ENCODE results near the gene CLIC4.

CLIC4 gene

DNA sequence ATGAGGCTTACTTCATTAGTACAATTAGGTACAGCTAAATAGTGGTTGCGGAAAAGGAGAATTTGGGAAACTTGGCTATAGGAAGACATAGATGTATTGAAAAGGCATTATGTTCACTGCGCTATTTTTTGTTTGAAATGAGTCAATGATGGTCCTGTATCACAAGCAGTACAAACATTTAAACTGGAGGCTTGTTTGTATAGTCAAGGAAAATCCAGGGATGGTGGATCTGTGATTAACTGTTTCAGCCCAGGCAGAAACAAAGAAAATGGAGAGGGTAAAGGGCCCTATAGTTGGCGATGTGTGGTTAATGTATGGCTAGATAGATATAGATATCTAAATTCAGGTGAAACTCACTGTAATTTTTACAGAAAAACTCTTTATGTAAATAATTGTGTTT lies 79.9 kb downstream of the CLIC4 start:
- DNase-seq, result no peak

DNA sequence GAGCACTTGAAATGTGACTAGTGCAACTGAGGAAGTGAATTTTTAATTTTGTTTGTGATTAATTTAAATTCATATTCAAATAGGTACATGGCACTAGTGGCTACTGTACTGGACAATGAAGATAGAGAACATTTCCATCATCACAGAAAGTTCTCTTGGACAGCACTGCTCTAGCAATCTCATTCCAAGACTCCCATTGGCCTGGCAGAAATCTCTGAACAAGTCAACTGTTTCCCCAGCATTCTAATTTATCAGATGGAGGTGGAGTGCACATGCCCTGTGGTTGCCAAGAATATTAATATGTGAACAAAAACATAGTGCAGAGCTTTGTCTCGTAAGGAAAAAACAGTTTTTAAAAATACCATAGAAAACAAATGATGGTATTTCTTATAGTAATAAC lies 81.3 kb downstream of the CLIC4 start:
- DNase-seq, result no peak

DNA sequence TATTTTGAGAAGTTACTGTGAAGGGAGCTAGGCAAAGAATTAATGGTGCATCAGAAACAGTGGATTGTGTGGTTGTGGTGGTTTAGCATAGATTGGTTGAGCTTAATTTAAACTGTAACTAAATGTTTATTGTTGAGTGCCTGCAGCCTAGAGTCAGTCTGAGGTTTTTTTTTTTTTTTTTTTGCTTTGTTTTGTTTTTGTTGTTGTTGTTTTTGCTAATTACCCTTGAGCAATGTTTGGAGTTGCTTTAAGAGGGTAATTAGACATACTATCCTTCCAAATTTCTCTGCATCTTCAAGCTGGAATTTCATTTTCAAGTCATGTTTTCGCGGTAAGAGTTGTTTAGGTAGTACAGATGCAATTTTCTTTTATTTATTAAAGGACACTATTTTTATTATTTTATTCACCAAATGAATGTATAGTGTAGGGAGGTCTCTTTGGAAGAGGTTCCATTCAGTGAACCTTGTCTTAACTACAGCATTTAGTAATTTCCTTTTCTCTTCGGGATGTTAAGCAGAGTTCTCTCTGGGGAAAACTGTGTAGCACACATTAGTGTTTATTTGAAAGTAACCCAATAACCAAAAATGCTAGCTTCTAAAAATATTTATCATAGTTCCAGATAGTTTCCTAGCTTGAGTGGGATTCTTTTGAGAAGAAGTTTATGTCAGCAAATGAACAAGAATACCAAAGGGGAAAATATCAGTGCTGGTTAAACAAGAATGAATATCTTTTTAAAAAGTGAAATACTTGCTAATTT lies 82.3 kb downstream of the CLIC4 start:
- DNase-seq, result no peak

DNA sequence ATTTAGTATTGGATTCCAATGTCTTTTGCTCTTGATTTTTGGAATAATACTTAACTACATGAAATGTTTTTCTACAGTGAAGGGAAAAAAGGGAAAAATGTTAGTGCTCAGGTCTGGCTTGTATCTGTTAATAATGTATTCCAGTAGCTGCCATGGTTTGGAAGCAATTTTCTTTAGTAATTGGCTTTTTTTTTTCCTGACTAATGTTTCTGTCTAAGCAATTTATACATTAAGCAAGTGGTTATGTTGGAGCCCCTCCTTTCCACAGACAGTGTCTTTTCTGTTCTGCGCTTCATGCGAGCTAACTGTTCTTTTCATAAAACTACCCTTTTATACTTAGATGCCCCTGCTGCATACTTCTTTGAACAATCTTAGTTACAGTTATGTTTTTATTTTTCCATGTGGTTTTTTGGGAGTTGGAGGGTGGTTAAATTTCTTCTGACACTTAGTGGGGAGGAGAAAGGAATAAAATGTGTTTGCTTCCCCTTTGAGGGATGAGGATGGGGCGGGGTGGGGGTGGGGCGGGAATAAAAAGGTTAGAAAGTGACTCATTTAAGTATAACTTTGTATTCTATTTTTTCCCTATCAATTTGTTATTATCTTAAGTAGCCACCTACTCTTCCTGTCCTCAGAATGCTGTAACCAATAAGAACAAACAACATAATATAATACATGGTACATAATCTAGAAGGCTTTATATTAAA lies 83.1 kb downstream of the CLIC4 start:
- DNase-seq, result no peak

DNA sequence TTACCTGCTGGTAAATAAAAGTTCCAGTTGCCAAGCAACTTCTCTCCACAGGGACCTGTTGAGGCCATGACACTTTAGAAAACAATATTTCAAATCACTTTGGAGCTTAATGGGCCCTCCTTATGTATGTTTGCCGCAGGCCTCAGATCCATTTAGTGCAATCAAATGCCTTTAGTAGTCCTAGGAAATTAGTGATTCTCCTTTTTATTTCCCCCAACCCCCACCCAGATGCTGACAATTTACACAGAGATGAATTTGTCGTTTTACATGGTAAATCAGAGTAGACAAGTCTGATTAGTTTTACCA lies 83.6 kb downstream of the CLIC4 start:
- DNase-seq, result no peak

DNA sequence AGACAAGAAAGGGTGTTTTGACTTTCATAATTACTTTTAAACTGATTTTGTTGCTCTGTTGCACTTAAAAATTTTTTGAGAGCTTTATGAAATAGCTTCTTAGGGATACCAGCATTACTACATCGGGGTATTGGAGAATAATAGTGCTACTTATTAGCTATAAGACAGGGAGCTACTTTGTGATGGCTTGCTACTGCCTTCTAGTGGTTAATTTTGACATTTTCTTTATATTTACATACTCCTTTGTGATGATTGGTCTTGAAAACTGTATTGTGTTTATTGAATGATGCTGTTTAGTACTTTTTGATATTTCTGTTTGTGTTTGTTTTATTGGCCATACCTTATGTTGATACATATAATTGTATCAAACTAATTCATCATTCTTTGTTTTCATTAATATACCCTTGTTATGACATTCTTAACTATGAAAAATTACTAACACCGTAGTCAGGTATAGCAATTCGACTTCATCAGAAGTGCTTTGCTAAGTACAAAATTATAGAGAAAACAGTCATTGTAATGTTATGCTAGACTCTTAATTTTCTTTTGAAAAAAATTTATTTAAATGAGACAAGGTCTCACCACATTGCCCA lies 85.5 kb downstream of the CLIC4 start:
- DNase-seq, result no peak

DNA sequence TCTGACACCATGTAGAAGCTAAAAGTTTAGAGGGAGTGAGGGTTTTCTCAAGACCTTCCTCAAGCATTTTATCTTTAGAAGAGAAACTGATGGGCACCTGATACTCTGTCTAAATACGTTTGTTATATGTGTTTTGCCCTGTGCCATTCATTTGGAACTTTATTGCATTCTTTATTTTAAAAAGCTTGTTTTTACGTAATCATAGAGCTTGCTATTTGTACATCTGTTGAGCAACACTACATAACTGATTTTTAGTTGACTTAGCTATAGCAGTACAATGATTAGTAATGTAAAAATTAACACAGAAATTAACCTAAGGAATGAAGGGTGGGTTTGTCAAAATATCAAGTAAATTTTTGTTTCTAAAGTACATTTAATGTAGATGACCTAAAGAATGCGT lies 96.3 kb downstream of the CLIC4 start:
- no peak for DNase-seq

DNA sequence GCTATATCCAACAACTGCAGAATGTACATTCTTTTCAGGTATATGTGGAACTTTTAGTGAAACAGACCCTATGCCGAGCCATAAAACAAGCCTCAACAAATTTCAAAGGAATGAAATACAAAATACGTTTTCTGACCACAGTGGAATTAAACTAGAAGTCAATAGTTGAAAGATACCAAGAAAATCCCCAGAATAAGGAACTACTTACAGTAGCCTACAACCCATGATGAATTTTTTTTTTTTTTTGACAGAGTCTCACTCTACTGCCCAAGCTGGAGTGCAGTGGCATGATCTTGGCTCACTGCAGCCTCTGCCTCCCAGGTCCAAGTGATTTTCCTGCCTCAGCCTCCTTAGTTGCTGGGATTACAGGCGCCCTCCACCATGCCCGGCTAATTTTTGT lies 101.4 kb downstream of the CLIC4 start:
- DNase-seq, result no peak

DNA sequence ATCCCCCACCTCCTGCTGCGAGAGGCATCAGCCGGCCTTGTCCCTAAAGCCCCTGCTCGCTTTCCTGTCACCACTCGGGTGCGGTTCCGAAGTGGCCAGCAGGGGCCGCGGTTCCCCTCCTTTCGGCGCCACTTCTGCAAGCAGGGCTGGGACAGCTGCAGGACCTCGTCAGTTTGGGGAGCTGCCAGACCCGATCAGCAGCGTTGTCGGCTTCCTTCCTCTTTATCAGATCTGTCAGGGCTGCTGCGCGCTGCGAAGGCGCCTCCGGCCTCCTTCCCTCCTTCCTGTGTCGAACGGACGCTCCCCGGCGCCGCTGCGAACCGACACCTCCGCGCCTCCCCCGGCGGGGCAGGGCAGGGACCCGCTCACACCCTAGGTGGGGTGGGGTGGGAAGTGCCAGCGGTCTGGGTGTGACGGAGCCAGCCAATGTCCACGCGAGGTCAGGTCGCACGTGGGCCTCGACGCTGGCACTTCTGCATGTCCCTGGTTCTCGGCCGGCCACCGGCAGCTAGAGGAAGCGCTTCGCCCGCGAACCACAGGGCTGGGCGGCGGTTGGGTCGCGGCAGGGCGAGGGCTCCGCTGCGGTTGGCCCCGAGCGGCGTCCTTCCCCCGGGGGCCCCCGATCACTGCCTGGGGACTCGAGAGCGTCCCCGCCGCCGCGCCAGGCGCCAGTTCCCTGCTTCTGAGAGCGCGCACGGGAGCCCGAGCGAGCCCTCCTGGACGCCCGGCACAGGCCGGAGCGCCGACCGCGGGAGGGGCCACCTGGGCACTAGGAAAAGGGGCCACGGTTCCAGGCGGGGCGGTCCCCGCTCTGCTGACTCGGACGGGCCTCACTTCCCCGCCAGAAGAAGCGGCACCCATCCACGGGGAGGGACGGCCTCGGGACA lies 103.0 kb downstream of the CLIC4 start:
- peak; percentile 88 for DNase-seq

DNA sequence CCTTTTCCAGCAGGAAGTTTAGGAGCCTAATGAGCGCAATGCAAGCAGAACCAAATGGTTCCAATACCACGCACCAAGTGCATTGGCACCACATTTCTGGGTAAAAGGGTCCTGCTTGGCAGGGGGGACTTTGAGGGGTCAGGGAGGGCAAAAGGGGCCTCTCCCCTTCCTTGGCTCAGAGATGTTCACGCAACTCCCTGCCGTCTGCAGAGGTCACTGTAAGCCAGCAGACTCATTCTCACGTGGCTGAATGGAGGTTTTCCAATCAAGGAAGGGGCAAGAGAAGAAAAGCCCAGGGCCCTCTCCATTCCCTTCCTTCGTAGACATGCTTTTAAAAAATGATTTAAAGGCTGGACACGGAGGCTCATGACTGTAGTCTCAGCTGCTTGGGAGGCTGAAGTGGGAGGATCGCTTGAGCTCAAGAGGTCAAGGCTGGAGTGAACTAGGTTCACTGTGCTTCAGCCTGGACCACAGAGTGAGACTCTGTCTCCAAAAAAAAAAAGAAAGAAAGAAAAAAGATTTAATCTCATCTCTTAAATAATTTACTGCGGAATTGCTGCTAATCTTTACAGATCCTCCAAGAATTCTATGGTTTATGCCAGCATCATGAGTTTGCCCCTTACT lies 104.5 kb downstream of the CLIC4 start:
- no peak for DNase-seq

DNA sequence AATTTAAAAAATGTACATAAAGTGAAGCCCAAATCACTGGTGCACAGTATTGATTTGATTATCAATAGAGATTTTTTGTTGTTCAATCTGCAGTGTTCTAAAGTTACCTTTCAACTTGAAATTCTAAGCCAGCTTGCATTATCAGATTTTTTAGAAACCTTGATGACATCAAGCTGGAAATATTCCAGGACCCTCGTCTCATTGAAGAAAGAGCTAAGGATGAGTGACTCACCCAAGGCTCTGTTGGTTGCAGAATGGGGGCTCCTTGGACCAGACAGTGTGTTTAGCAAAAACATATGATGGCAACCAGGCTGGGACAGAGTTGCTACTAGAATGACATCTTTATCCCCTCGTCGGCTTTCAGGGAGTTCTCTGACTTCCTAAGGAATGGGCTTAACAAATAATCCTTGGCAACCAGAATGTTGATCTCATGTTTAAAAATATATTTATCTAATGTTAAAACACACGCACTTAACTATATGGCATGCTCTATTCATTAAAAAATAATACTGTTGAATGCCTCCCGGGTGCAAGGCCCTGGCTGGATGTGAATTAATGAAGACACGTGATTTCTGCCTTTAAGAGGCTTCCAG lies 105.2 kb downstream of the CLIC4 start:
- DNase-seq, result no peak

DNA sequence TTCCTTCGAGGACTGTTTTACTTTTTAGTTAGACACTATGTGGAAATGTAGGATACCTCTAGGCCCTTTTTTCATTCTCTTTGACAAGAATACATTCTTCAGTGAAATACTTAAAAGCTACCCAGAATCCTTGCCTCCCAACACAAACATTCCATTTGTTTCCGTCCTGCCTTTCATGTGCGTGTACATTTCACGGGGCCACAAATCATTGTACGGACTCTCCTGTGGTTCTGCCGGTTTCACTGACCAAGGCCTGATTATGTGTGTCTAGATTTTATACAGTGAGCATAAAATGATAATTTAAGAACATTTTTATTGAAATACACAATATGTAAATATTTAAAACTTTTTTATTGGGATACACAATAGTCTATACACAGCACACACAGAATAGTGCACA lies 108.4 kb downstream of the CLIC4 start:
- DNase-seq, result no peak

DNA sequence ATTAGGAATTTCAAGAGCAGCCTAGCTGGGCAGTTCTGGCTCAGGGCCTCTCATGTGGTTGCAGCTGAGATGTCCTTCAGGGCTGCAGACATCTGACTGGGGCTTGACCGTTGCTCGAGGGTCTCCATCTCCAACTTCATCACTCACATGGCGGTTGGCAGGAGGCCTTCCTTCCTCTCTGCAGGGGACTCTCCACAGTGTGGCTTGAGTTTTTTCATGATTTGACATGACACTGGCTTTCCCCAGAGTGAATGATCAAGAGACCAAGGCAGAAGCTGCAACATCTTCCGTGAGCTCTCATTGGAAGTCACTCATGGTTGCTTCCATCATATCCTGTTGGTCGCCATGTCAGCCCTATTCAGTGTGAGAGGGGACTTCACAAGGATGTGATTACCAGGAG lies 110.2 kb downstream of the CLIC4 start:
- no peak for DNase-seq

DNA sequence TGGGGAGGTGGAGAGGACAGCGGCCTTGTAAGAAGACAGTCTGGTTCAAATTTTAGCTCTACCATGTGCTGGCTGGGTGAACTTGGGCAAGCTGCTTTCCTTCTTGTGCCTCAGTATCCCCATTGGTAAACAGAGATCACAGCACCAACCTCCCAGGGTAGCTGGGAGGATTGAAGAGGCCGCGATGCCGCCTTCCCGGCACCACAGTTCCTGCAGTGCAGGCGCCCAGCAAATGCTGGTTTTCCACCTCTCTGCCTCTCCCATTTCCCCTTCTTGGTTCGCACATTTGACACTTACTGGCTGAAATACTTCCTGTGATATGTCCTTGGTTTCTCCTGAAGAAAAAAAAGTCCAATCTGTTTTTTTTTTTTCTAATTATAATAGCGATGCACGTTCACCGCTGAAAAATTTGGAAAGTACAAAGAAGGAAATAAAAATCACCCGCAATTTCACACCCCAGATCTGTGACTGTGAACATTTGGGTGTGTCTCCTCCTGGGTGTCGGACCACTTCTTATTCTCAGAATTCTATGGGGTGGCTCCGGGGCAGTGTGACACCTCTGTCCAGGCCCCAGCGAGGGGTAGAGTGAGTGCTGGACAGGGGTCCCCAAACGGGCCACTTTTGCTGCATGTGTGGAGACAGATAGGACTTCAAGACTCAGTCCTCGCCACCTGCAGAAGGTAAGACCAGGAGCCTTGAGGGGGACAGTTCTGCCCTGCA lies 111.7 kb downstream of the CLIC4 start:
- DNase-seq, result no peak

DNA sequence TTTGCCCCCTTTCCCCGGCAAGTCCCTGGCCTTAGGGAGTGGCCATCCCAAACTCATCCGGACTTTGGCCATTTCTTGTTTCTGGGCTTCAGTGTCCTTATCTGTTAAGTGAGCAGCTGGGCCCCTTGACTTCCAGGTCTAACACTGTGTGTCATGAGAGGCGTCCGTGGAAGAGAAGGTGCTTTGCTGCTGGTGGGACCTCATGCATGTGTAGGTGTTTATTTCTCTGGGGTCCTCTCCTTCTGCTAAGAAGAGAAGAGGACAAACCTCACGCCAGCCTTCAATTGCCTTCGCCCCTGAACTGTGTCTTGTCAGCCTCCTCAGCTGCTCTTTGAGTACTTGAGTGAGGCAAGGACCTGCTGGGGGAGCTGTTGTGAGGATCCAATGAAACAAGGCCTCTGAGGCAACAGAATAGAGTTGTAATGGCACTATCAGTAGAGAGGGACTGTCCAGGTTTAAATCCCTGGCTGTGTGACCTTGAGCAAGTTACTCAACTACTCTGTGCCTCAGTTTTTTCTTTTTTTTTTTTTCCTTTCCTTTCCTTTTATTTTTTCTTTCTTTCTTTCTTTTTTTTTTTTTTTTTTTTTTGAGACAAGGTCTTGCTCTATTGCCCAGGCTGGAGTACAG lies 112.4 kb downstream of the CLIC4 start:
- DNase-seq, result no peak

DNA sequence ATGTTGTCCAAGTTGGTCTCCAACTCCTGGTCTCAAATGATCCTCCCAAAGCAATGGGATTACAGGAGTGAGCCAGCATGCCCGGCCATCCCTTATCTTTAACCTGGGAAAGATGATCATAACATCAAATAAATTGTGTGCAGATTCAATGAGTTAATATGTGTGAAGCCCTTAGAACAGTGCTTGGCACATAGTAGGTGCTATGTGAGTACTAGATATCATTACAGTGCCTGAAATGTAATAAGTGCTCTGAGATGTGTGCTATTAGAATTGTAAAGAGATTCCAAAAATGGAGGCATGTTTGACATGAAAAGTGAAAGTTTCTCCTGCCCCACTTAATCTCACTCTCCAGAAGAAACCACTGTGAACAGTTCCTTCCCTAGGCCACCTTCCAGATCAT lies 113.0 kb downstream of the CLIC4 start:
- no peak for DNase-seq

DNA sequence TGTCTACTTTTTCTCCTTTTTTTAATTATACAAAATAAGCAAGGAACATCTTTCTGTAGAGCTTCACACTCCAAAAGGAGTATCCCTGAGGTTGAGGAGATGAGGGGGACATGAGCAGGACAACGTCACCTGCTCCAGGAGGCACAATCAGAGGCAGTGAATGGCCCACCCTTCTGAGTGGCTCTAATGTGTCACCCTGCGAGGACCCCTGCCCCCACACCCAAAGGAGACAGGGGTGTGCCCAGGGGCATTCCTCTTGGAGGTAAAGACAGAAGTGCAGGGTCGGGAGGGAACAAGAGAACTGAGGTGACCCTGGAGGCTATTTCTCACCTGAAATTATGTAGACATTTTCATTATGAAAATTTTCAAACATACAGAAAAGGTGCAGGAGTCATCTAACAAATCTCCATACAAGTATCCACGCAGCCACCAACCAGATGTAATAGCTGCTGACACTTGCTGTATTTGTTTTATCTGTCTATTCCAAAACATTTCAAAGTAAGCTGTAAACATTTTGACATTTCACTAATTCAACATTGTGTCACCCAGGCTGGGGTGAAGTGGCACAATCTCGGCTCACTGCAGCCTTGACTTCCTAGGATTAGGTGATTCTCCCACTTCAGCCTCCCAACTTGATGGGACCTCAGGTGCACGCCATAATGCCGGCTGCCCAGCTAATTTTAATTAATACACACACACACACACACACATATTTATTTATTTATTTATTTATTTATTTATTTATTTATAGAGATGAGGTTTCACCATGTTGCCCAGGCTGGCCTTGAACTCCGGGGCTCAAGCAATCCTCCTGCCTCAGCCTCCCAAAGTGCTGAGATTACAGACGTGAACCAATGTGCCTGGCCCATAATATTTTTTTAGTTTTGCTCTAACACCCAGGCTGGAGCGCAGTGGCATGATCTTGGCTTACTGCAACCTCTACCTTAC lies 114.1 kb downstream of the CLIC4 start:
- DNase-seq, result no peak

DNA sequence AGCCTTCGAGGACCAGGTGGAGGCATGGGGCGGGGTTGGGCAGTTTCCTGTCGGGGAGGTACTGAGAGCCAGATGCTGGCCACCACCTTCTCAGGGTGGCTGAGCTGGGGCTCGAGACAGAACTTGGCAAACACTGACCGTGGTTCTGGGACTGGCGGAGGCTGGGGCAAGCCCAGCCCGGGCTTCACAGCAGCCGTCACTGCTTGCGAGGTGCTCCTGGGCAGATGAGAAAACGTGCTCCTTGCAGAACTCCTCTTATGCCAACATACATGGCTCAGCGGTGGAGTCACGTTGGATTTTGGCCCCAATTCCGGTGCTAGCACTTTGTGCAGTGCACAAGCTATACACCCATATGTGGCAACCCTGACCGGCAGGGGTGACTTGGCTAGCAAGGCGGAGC lies 115.6 kb downstream of the CLIC4 start:
- DNase-seq, result no peak

DNA sequence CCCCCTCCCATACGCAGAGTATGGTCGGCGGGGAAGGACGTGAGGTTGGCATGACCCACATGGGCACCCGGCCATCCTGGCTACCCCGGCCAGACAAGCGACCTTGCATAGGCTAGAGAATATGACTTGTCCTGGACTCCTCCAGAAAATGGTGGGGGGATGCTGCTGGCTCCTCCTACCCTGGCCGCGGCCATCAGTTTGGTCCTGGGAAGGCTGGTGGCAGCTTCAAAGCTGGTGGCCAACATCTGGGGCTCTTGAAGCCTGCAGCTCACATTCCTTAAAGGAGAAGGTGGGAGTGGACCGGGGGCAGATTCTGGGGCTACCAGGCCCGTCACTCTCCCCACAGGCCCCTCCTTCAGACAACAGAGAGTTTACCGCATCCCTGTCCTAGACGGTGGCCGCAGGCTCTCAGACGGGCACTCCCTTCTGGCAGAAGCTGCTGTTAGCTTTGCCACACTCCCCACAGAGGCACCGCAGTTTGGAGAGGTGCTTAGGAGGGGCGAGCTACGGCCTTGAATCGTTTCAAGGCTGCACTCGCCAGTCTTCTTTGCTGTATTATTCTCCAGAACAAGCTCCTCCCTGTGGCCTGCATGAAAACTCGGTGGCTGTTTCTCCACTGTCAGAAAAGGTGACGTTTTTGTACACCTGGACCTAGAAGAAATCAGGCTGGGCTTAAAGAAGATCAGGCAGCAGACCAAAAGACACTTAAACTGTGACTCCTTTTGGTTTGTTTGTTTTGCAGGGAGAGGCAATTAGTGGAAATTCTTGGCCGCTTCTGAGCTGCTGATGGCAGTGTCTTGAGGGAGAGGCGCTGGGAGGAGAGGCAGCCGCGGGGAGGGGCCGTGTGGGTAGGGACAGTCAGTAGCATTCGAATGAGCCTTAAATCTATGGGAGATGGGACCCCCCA lies 116.8 kb downstream of the CLIC4 start:
- DNase-seq, result no peak
